Common myeloid progenitor, CD34-positive (primary cell): ENCODE data around the gene TMEM273.

Experiments used
- CTCF ChIA-PET: fragments of 350-600 bp; sonication (Branson Sonifier 250); formaldehyde crosslinking; loops from one replicate; lab custom pipeline; 2021; ENCODE audit warnings: antibody characterized with exemption; lab: Charles Lee
- POLR2A ChIA-PET: fragments of 350-600 bp; sonication (Branson Sonifier 250); formaldehyde crosslinking; loops from one replicate; lab custom pipeline; 2021; ENCODE audit warnings: antibody characterized with exemption; lab: Charles Lee
- DNase-seq, 3 donors: peaks; one replicate each; pipeline versions ENCODE4 v3.0.0 to v3.0.0-alpha.2; 2013
- H3K27ac ChIP-seq, 2 experiments: 1 replicate in 1 of 2; 2 replicates in 1 of 2; pipeline ENCODE4 v1.7.0; 2013; ENCODE audit warnings: inconsistent platforms in 2 of 2, low read length in 2 of 2, mild to moderate bottlenecking in 2 of 2, low read depth in 1 of 2, moderate library complexity in 1 of 2; ENCODE audit not compliant: severe bottlenecking in 2 of 2, insufficient read depth in 1 of 2, poor library complexity in 1 of 2
- H3K27me3 ChIP-seq, 5 experiments: replicated peaks in 2 of 5; 1 replicate in 3 of 5; 2 replicates in 2 of 5; pipeline versions ENCODE4 v1.6.1 to v1.7.0; 2013; ENCODE audit warnings: low read length in 4 of 5, mild to moderate bottlenecking in 2 of 5, moderate library complexity in 2 of 5, inconsistent platforms in 1 of 5; ENCODE audit not compliant: insufficient read depth in 5 of 5, control insufficient read depth in 4 of 5
- H3K36me3 ChIP-seq, 4 experiments: 1 replicate in 2 of 4; 2 replicates in 2 of 4; pipeline versions ENCODE4 v1.6.1 to v1.7.0; 2013; ENCODE audit warnings: low read length in 3 of 4, control low read depth in 1 of 4, mild to moderate bottlenecking in 1 of 4; ENCODE audit not compliant: control insufficient read depth in 4 of 4, insufficient read depth in 4 of 4
- H3K4me1 ChIP-seq, 4 experiments: 1 replicate in 3 of 4; 2 replicates in 1 of 4; pipeline versions ENCODE4 v1.6.1 to v1.7.1; 2013; ENCODE audit warnings: low read length in 3 of 4, mild to moderate bottlenecking in 3 of 4, control low read depth in 1 of 4, inconsistent platforms in 1 of 4, moderate library complexity in 1 of 4; ENCODE audit not compliant: control insufficient read depth in 4 of 4, insufficient read depth in 4 of 4; ENCODE audit errors: control extremely low read depth in 1 of 4
- H3K4me3 ChIP-seq, 7 experiments: 1 replicate in 4 of 7; 2 replicates in 3 of 7; pipeline versions ENCODE4 v1.5.1 to v1.7.0; 2013; ENCODE audit warnings: mild to moderate bottlenecking in 7 of 7, low read length in 6 of 7, moderate library complexity in 6 of 7, inconsistent platforms in 2 of 7, low read depth in 2 of 7, control low read depth in 1 of 7; ENCODE audit not compliant: insufficient read depth in 4 of 7, control insufficient read depth in 1 of 7; ENCODE audit errors: extremely low read depth in 1 of 7
- H3K9me3 ChIP-seq, 5 experiments: 1 replicate in 4 of 5; 2 replicates in 1 of 5; pipeline versions ENCODE4 v1.6.1 to v1.7.1; 2013; ENCODE audit warnings: low read length in 4 of 5, mild to moderate bottlenecking in 2 of 5, inconsistent platforms in 1 of 5, low read depth in 1 of 5, moderate library complexity in 1 of 5; ENCODE audit not compliant: control insufficient read depth in 4 of 5, insufficient read depth in 2 of 5; ENCODE audit errors: control extremely low read depth in 1 of 5
- WGBS: methylation state at CpG from one replicate; pipeline ENCODE4 v1.1.5; 2013; ENCODE audit not compliant: insufficient coverage; 5-methylcytosine and 5-hydroxymethylcytosine counted together

The TMEM273 gene

GRCh38 chr10:49177391-49178355 lies 10.5 kb downstream of the TMEM273 start:
- POLR2A ChIA-PET: no interaction called here

GRCh38 chr10:49176310-49177268 lies 11.6 kb downstream of the TMEM273 start:
- H3K4me1 ChIP-seq: peaks cover 5 to 89% (median 23%) of the 10 kb centered on the region in 4 experiments
- no peak overlapping the region for H3K4me3 ChIP-seq
- peaks cover 0 to 8% (median 0%) of the 10 kb centered on the region in 4 experiments for H3K36me3 ChIP-seq
- peak overlapping the region in 1 of 2 experiments; percentile 67 for H3K27ac ChIP-seq
- CTCF ChIA-PET: interaction anchor here (1.9 kb wide), 1 partner anchor 29 kb away, joined by 4 read pairs; no protein-coding TSS in a partner anchor
- no peak for DNase-seq
- WGBS: 90% methylated on average over 12 of the region's 19 CpGs
- POLR2A ChIA-PET: no interaction called here
- peaks cover 0 to 2% (median 0%) of the 10 kb centered on the region in 5 experiments for H3K27me3 ChIP-seq
- no peaks in the 10 kb centered on the region for H3K9me3 ChIP-seq

More at GRCh38 chr10:49177391-49178355, 10.5 kb downstream of the TMEM273 start:
- H3K27ac ChIP-seq: peak overlapping the region in 1 of 2 experiments; percentile 67
- peak; percentile 62 to 89 (median 87) for DNase-seq
- H3K27me3 ChIP-seq: peaks cover 0 to under 1% (median 0%) of the 10 kb centered on the region in 5 experiments
- H3K4me1 ChIP-seq: peaks cover 5 to 88% (median 23%) of the 10 kb centered on the region in 4 experiments
- peak overlapping the region in 1 of 7 experiments; percentile 22 for H3K4me3 ChIP-seq
- WGBS: 68% methylated on average over 8 of the region's 9 CpGs
- no peaks in the 10 kb centered on the region for H3K9me3 ChIP-seq
- CTCF ChIA-PET: interaction anchor here (1.9 kb wide), 1 partner anchor 28 kb away, joined by 4 read pairs; no protein-coding TSS in a partner anchor
- peaks cover 0 to 8% (median 0%) of the 10 kb centered on the region in 4 experiments for H3K36me3 ChIP-seq

- WGBS: 99% methylated on average over 7 of the region's 8 CpGs
- H3K27ac ChIP-seq: no peak overlapping the region
- H3K9me3 ChIP-seq: no peaks in the 10 kb centered on the region
- CTCF ChIA-PET: interaction anchor here (1.3 to 2.6 kb wide), 3 partner anchors 11 to 232 kb away, joined by 4 to 17 read pairs (median 8); no protein-coding TSS in a partner anchor
- H3K4me3 ChIP-seq: no peak overlapping the region
- peaks cover 0 to 8% (median 0%) of the 10 kb centered on the region in 4 experiments for H3K36me3 ChIP-seq
- POLR2A ChIA-PET: no interaction called here
- H3K4me1 ChIP-seq: peaks cover 5 to 93% (median 23%) of the 10 kb centered on the region in 4 experiments
- no peak for DNase-seq
- peaks cover 0 to 2% (median 0%) of the 10 kb centered on the region in 5 experiments for H3K27me3 ChIP-seq
These were observed 12.4 kb downstream of the TMEM273 start for GRCh38 chr10:49175587-49176309.

- H3K36me3 ChIP-seq: peaks cover 0 to 8% (median 0%) of the 10 kb centered on the region in 4 experiments
- no peak overlapping the region for H3K27ac ChIP-seq
- WGBS: 92% methylated on average over 8 of the region's 10 CpGs
- ChIA-PET POLR2A (no interaction called here), CTCF (interaction anchor here (0.5 to 2.6 kb wide), 4 partner anchors 11 to 233 kb away, joined by 3 to 17 read pairs (median 6); no protein-coding TSS in a partner anchor)
- peaks cover 5 to 95% (median 23%) of the 10 kb centered on the region in 4 experiments for H3K4me1 ChIP-seq
- H3K4me3 ChIP-seq: no peak overlapping the region
- H3K9me3 ChIP-seq: no peaks in the 10 kb centered on the region
- peaks cover 0 to 2% (median 0%) of the 10 kb centered on the region in 5 experiments for H3K27me3 ChIP-seq
- DNase-seq: no peak
These were observed 13.2 kb downstream of the TMEM273 start for GRCh38 chr10:49174926-49175500.

- Histone ChIP-seq H3K27ac (no peak overlapping the region), H3K4me3 (no peak overlapping the region), H3K27me3 (peaks cover 0 to 2% (median 0%) of the 10 kb centered on the region in 5 experiments), H3K4me1 (peaks cover 5 to 94% (median 23%) of the 10 kb centered on the region in 4 experiments), H3K36me3 (peaks cover 0 to 8% (median 0%) of the 10 kb centered on the region in 4 experiments), H3K9me3 (no peaks in the 10 kb centered on the region)
- CTCF ChIA-PET: interaction anchor here (0.5 to 2.6 kb wide), 6 partner anchors 10 to 278 kb away, joined by 3 to 17 read pairs (median 4); no protein-coding TSS in a partner anchor
- POLR2A ChIA-PET: no interaction called here
- 48% methylated on average over 14 of the region's 15 CpGs for WGBS
- peak; percentile 60 to 93 (median 88) for DNase-seq
These were observed 13.8 kb downstream of the TMEM273 start for GRCh38 chr10:49174261-49174925.
